ENCODE results near the gene PXMP4.

PXMP4 gene

GRCh38 chr20:33732166-33732970 is 12.3 kb upstream of the PXMP4 start:
- Histone ChIP-seq H3K79me2 (peaks cover 2% of the 10 kb centered on the region), H3K36me3 (ENCODE audit: control insufficient read depth, insufficient read depth, low read length) (no peaks in the 10 kb centered on the region), H3K4me1 (no peaks in the 10 kb centered on the region), H3K4me2 (ENCODE audit: low read length) (peak overlapping the region; percentile 66), H3K27ac (peak overlapping the region; percentile 79), H3K4me3 (ENCODE audit: low read depth, low read length) (peak overlapping the region; percentile 51), H2AFZ (peak overlapping the region; percentile 82), H3K9me3 (ENCODE audit: control insufficient read depth, low read length) (no peaks in the 10 kb centered on the region), H3K27me3 (ENCODE audit: control insufficient read depth, insufficient read depth, low read length) (no peaks in the 10 kb centered on the region), H3K9ac (peak overlapping the region; percentile 23)
- TF ChIP-seq CTCF (IDR thresholded peaks at IDR 0.05), result no peak

- TF ChIP-seq CTCF (IDR thresholded peaks at IDR 0.05), result peak; percentile 95
- H3K79me2 ChIP-seq, result peaks cover under 1% of the 10 kb centered on the region
These were observed 11.6 kb upstream of the PXMP4 start, which contains the start of gene ZNF341 for GRCh38 chr20:33731693-33732165. Gene ZNF341, plus strand, starts transcription at chr20:33731996. Its CDS starts 26 bp downstream, at chr20:33732022.

GRCh38 chr20:33730946-33731692 is 11.0 kb upstream of the PXMP4 start:
- Histone ChIP-seq H2AFZ (peak overlapping the region; percentile 74), H3K9me3 (ENCODE audit: control insufficient read depth, low read length) (no peaks in the 10 kb centered on the region), H3K27ac (peak overlapping the region; percentile 55), H3K27me3 (ENCODE audit: control insufficient read depth, insufficient read depth, low read length) (no peaks in the 10 kb centered on the region), H3K9ac (no peak overlapping the region), H3K36me3 (ENCODE audit: control insufficient read depth, insufficient read depth, low read length) (no peaks in the 10 kb centered on the region), H3K4me2 (ENCODE audit: low read length) (peak overlapping the region; percentile 89), H3K4me1 (no peaks in the 10 kb centered on the region), H3K4me3 (ENCODE audit: low read depth, low read length) (peak overlapping the region; percentile 45), H3K79me2 (no peaks in the 10 kb centered on the region)
- no peak for TF ChIP-seq CTCF (IDR thresholded peaks at IDR 0.05)

More at GRCh38 chr20:33731693-33732165, 11.6 kb upstream of the PXMP4 start, which contains the start of gene ZNF341:
- Histone ChIP-seq H3K36me3 (ENCODE audit: control insufficient read depth, insufficient read depth, low read length) (no peaks in the 10 kb centered on the region), H3K4me1 (no peaks in the 10 kb centered on the region), H3K9me3 (ENCODE audit: control insufficient read depth, low read length) (no peaks in the 10 kb centered on the region), H3K27me3 (ENCODE audit: control insufficient read depth, insufficient read depth, low read length) (no peaks in the 10 kb centered on the region), H3K9ac (peak within 1 kb of the TSS; percentile 23), H3K4me2 (ENCODE audit: low read length) (peak within 1 kb of the TSS; percentile 89), H2AFZ (peak within 1 kb of the TSS; percentile 82), H3K4me3 (ENCODE audit: low read depth, low read length) (peak within 1 kb of the TSS; percentile 51), H3K27ac (peak within 1 kb of the TSS; percentile 79)

- no peak for TF ChIP-seq CTCF (IDR thresholded peaks at IDR 0.05)
- Histone ChIP-seq H3K27me3 (ENCODE audit: control insufficient read depth, insufficient read depth, low read length) (no peaks in the 10 kb centered on the region), H3K27ac (peak overlapping the region; percentile 33), H3K9me3 (ENCODE audit: control insufficient read depth, low read length) (no peaks in the 10 kb centered on the region), H3K79me2 (no peaks in the 10 kb centered on the region), H3K4me1 (peaks cover 4% of the 10 kb centered on the region), H3K4me3 (ENCODE audit: low read depth, low read length) (no peak overlapping the region), H2AFZ (peak overlapping the region; percentile 54), H3K4me2 (ENCODE audit: low read length) (no peak overlapping the region), H3K36me3 (ENCODE audit: control insufficient read depth, insufficient read depth, low read length) (no peaks in the 10 kb centered on the region), H3K9ac (no peak overlapping the region)
These were observed 9.0 kb upstream of the PXMP4 start for GRCh38 chr20:33729101-33729500.
